Left lung (tissue), 10 donors: Measurements from ENCODE around the gene HENMT1. TPM values are rescaled to one million over a fixed set of nuclear protein-coding genes. Genes with fewer than 3 reads are reported as not detected.

Source experiments
- ATAC-seq: fragments of 200-7000 bp; cut with Tn5 transposase; one replicate; pipeline ENCODE4 v1.9.1; 2020; ENCODE audit warnings: moderate library complexity
- DNase-seq, 4 donors: peaks; one replicate each; pipeline ENCODE4 v3.0.0-alpha.2; 2013 to 2020
- H3K27ac ChIP-seq, 2 donors: fragments of 200-600 bp; sonication (generic) in 1 of 2; one replicate each; pipeline versions ENCODE4 v1.5.0 to v1.8.0; 2020 to 2021
- H3K27me3 ChIP-seq, 2 donors: fragments of 200-600 bp; sonication (generic) in 1 of 2; one replicate each; pipeline versions ENCODE4 v1.5.0 to v1.8.0; 2020 to 2021
- H3K36me3 ChIP-seq, 2 donors: fragments of 200-600 bp; sonication (generic) in 1 of 2; one replicate each; pipeline versions ENCODE4 v1.5.0 to v1.8.0; 2020 to 2021
- H3K4me1 ChIP-seq, 2 donors: fragments of 200-600 bp; one replicate each; pipeline ENCODE4 v1.8.0; 2021
- H3K4me3 ChIP-seq, 2 donors: fragments of 200-600 bp; sonication (generic) in 1 of 2; one replicate each; pipeline versions ENCODE4 v1.5.0 to v1.8.0; 2020 to 2021; ENCODE audit warnings: mild to moderate bottlenecking in 1 of 2
- H3K9me3 ChIP-seq, 2 donors: fragments of 200-600 bp; sonication (generic) in 1 of 2; one replicate each; pipeline versions ENCODE4 v1.5.0 to v1.8.0; 2020 to 2021
- intact Hi-C, 2 donors: fragments of 100-400 bp; cut with DNase I; formaldehyde crosslinking; loops; one replicate each; pipeline versions ENCODE4 v1.11.2 to v1.14.2; 2022
- polyA plus RNA-seq, 6 donors: library from polyadenylated mRNA; unstranded; fragments of 120-200 nt; gene quantifications; one replicate each; pipeline ENCODE4 v1.2.1, GENCODE V29; 2013; ENCODE audit not compliant: insufficient read length in 6 of 6
- total RNA-seq, 2 donors: library from RNA; stranded (reverse); fragmentation: NEBNext Ultra II Directional; extraction: Animal tissue kit (Norgen Biotek cat#: 25700); gene quantifications; one replicate each; pipeline ENCODE4 v1.2.1, GENCODE V29; 2021
- TF ChIP-seq, protein P1 (sequence below), 2 donors: fragments of 200-600 bp; sonication (generic) in 1 of 2; IDR thresholded peaks; one replicate each; pipeline versions ENCODE4 v1.5.0 to v1.8.0; 2021; ENCODE audit warnings: antibody characterized with exemption in 2 of 2
- donor health status: DM: no; HTN: yes; CAD: no.
- donor health status: DM: no; HTN: no; CAD: no.

Gene HENMT1
- total and polyA plus RNA-seq, 8 donors = 7.0 to 13.5 (median 10.8) TPM

DNA sequence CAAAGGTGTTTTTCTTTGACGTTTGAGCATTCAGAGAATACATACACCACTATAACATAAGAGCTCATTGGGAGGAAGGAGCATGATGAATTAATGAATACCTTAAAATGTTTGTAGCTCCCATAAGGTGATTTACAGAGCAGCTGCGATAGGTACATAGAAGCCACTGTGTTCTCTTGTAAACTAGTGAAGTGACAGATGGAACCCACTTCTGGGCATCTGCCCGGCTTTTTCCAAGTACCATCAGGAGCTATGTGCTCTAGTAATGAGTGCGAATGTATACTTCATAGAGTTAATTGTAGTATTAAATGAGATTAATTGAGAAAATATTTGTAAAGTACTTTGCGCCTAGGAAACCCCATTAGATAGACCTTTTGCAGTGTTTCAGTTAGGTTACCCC, 48.4 kb downstream of the HENMT1 start:
- no peak for DNase-seq
- Histone ChIP-seq H3K36me3 (peaks cover 0 to 24% of the 10 kb centered on the region in 2 donors), H3K27me3 (no peaks in the 10 kb centered on the region), H3K27ac (no peak overlapping the region), H3K4me3 (no peak overlapping the region), H3K9me3 (no peaks in the 10 kb centered on the region), H3K4me1 (peaks cover 0 to 5% of the 10 kb centered on the region in 2 donors)
- TF ChIP-seq, protein P1, sequence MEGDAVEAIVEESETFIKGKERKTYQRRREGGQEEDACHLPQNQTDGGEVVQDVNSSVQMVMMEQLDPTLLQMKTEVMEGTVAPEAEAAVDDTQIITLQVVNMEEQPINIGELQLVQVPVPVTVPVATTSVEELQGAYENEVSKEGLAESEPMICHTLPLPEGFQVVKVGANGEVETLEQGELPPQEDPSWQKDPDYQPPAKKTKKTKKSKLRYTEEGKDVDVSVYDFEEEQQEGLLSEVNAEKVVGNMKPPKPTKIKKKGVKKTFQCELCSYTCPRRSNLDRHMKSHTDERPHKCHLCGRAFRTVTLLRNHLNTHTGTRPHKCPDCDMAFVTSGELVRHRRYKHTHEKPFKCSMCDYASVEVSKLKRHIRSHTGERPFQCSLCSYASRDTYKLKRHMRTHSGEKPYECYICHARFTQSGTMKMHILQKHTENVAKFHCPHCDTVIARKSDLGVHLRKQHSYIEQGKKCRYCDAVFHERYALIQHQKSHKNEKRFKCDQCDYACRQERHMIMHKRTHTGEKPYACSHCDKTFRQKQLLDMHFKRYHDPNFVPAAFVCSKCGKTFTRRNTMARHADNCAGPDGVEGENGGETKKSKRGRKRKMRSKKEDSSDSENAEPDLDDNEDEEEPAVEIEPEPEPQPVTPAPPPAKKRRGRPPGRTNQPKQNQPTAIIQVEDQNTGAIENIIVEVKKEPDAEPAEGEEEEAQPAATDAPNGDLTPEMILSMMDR (IDR thresholded peaks at IDR 0.05) = no peak
- intact Hi-C loops = no loop called here
- ATAC-seq = no peak

DNA sequence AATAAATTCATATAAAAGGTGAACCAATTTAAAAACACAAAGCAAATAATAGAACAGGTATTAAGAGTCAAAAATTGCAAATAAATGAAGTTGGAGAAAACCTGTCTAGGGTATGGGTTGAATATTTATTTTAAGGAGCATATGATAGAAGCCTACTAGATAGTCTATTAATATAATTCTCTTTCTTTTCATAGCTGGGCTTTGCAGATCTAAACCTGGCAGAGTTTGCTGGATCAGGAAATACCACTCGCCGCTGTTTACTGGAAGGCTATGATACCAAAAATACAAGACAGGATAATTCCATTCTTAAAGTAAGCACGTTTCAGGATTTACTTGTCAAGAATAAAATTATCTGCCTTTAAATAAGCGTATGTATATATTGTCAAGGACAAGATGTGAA, 48.9 kb downstream of the HENMT1 start:
- DNase-seq (no peak), ATAC-seq (no peak)
- Histone ChIP-seq H3K4me1 (peaks cover 0 to 5% of the 10 kb centered on the region in 2 donors), H3K36me3 (peaks cover 0 to 24% of the 10 kb centered on the region in 2 donors), H3K27me3 (no peaks in the 10 kb centered on the region), H3K27ac (no peak overlapping the region), H3K4me3 (no peak overlapping the region), H3K9me3 (no peaks in the 10 kb centered on the region)
- TF ChIP-seq, protein P1 (IDR thresholded peaks at IDR 0.05) = no peak
- intact Hi-C loops = no loop called here

DNA sequence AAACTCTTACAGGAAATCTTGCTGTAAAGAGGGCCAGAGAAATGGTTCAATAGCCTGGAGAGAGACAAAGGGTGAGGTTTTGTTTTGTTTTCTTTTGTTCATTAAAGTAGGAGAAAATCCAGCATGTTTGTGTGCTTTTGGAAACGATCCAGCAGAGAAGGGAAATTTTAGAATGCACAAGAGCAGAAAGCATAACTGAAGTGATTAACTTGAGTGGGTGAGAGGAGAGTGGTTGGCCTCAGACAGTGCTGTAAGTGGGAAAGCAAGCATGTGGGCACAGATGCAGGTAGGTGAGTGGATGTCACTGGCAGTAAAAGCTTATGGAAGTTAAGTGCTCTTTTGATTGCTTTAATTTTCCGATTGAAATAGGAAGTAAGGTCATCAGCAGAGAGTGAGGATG, 50.8 kb downstream of the HENMT1 start:
- TF ChIP-seq, protein P1 (IDR thresholded peaks at IDR 0.05) = no peak
- intact Hi-C loops = no loop called here
- Histone ChIP-seq H3K27me3 (no peaks in the 10 kb centered on the region), H3K9me3 (no peaks in the 10 kb centered on the region), H3K4me3 (no peak overlapping the region), H3K4me1 (peaks cover 0 to 5% of the 10 kb centered on the region in 2 donors), H3K27ac (no peak overlapping the region), H3K36me3 (peaks cover 0 to 15% of the 10 kb centered on the region in 2 donors)
- DNase-seq = peak in 2 of 4 donors; percentile 34 to 41
- ATAC-seq = peak; percentile 93

DNA sequence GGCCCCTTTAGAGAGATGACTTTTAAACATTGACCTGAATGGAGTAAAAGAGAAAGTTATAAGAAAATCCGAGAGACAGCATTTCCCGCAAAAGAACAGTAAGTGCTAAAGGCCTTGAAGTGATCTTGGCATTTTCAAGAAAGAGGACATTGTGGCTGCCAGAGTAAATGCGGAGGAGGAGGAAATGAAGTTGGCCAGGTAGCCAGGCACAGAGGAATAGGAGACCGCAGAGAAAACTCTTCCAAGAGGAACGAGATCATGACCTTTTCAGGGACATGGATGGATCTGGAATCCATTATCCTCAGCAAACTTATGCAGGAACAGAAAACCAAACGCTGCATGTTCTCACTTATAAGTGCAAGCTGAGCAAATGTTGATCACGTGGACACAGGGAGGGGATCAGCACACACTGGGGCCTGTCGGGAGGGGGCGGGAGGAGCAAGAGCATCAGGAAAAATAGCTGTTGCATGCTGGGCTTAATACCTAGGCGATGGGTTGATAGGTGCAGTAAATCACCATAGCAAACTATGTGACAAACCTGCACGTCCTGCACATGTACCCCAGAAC, 51.3 kb downstream of the HENMT1 start:
- Histone ChIP-seq H3K27ac (no peak overlapping the region), H3K4me3 (no peak overlapping the region), H3K9me3 (no peaks in the 10 kb centered on the region), H3K36me3 (peaks cover 0 to 12% of the 10 kb centered on the region in 2 donors), H3K4me1 (peaks cover 0 to 5% of the 10 kb centered on the region in 2 donors), H3K27me3 (no peaks in the 10 kb centered on the region)
- TF ChIP-seq, protein P1 (IDR thresholded peaks at IDR 0.05) = no peak
- ATAC-seq = peak; percentile 72
- intact Hi-C loops = no loop called here
- DNase-seq = peak in 1 of 4 donors; percentile 28

DNA sequence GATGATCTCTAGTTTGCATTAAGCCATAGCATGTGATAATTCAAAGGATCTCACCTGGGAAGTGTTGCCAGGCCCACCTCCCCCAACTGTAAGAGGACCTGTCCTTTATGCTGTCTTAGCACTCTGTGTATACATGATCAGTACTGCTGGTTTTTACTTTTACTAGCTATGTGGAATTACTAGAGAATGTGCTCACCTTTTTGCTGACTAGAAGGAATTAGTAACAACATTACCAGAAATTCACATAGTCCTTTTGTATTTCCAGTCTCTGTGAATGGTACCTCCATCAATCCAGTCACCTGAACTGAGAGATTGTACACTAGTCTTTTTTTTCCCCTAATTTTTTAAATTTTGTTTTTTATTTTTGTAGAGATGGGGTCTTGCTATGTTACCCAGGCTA, 54.4 kb downstream of the HENMT1 start:
- TF ChIP-seq, protein P1 (IDR thresholded peaks at IDR 0.05) = no peak
- H3K27me3 ChIP-seq = no peaks in the 10 kb centered on the region
- ATAC-seq = no peak

More for the DNA sequence above, 54.4 kb downstream of the HENMT1 start:
- no peaks in the 10 kb centered on the region for H3K9me3 ChIP-seq
- no peak for DNase-seq
- H3K4me3 ChIP-seq = no peak overlapping the region
- peaks cover 0 to 5% of the 10 kb centered on the region in 2 donors for H3K4me1 ChIP-seq
- H3K27ac ChIP-seq = no peak overlapping the region
- H3K36me3 ChIP-seq = peaks cover 0 to 7% of the 10 kb centered on the region in 2 donors
- intact Hi-C loops = no loop called here
